GM06990 (cell line): ENCODE data around the gene RGS7.

Source experiments
- DNase-seq: peaks from one replicate; pipeline ENCODE4 v3.0.0-alpha.2; 2011; ENCODE audit not compliant: insufficient read length; ENCODE audit errors: extremely low read depth
- H3K27me3 ChIP-seq: replicated peaks from 2 replicates; pipeline ENCODE4 v1.6.0; 2011; ENCODE audit warnings: low read length; ENCODE audit not compliant: control insufficient read depth, insufficient read depth
- H3K36me3 ChIP-seq: 2 replicates; pipeline ENCODE4 v1.5.1; 2011; ENCODE audit warnings: low read length; ENCODE audit not compliant: control insufficient read depth, insufficient read depth
- H3K4me3 ChIP-seq: replicated peaks from 2 replicates; pipeline ENCODE4 v1.5.1; 2011; ENCODE audit warnings: low read depth, mild to moderate bottlenecking, control low read depth, low read length
- CTCF ChIP-seq: IDR thresholded peaks from 2 replicates; pipeline ENCODE4 v1.5.1; 2011; ENCODE audit warnings: low read length, control low read depth, mild to moderate bottlenecking, inconsistent platforms; ENCODE audit not compliant: insufficient read depth, poor library complexity, severe bottlenecking

RGS7 gene

GRCh38 chr1:240829487-240829886 lies 527.5 kb downstream of the RGS7 start:
- TF ChIP-seq CTCF, result no peak
- Histone ChIP-seq H3K4me3 (no peak overlapping the region), H3K36me3 (no peaks in the 10 kb centered on the region), H3K27me3 (no peaks in the 10 kb centered on the region)
- DNase-seq, result no peak

- TF ChIP-seq CTCF, result no peak
- no peak overlapping the region for H3K4me3 ChIP-seq
- H3K27me3 ChIP-seq, result no peaks in the 10 kb centered on the region
- no peaks in the 10 kb centered on the region for H3K36me3 ChIP-seq
- DNase-seq, result no peak
Observed at GRCh38 chr1:240827786-240828185, 529.2 kb downstream of the RGS7 start.

- no peak overlapping the region for H3K4me3 ChIP-seq
- DNase-seq, result no peak
- no peaks in the 10 kb centered on the region for H3K27me3 ChIP-seq
- no peaks in the 10 kb centered on the region for H3K36me3 ChIP-seq
- no peak for TF ChIP-seq CTCF
Observed at GRCh38 chr1:240824238-240824637, 532.8 kb downstream of the RGS7 start.

GRCh38 chr1:240823357-240823756 lies 533.6 kb downstream of the RGS7 start:
- H3K36me3 ChIP-seq, result no peaks in the 10 kb centered on the region
- no peak for TF ChIP-seq CTCF
- no peak overlapping the region for H3K4me3 ChIP-seq
- H3K27me3 ChIP-seq, result no peaks in the 10 kb centered on the region
- DNase-seq, result peak; percentile 2

GRCh38 chr1:240821925-240822324 lies 535.1 kb downstream of the RGS7 start:
- H3K4me3 ChIP-seq, result no peak overlapping the region
- no peak for TF ChIP-seq CTCF
- H3K27me3 ChIP-seq, result no peaks in the 10 kb centered on the region
- no peaks in the 10 kb centered on the region for H3K36me3 ChIP-seq
- no peak for DNase-seq

- H3K4me3 ChIP-seq, result no peak overlapping the region
- no peak for TF ChIP-seq CTCF
- no peaks in the 10 kb centered on the region for H3K27me3 ChIP-seq
- H3K36me3 ChIP-seq, result no peaks in the 10 kb centered on the region
- DNase-seq, result peak; percentile 10
Observed at GRCh38 chr1:240820816-240821215, 536.2 kb downstream of the RGS7 start.
